Osteoblast (primary cell): Measurements from ENCODE around the gene BICRA. TPM values are rescaled to one million over a fixed set of nuclear protein-coding genes. Genes with fewer than 3 reads are reported as not detected.

Source experiments
- DNase-seq: peaks from one replicate; pipeline ENCODE4 v3.0.0; 2011; ENCODE audit warnings: low spot score, mixed read lengths; ENCODE audit not compliant: insufficient read length; ENCODE audit errors: missing footprints
- H2AFZ ChIP-seq: 2 replicates; pipeline ENCODE4 v1.6.0; 2011; ENCODE audit warnings: mild to moderate bottlenecking, low read length
- H3K27ac ChIP-seq: 2 replicates; pipeline ENCODE4 v1.5.1; 2011; ENCODE audit warnings: mild to moderate bottlenecking, low read depth, low read length, moderate library complexity
- H3K27me3 ChIP-seq: 2 replicates; pipeline ENCODE4 v1.6.0; 2012; ENCODE audit warnings: mild to moderate bottlenecking, control low read depth, inconsistent platforms, low read length, moderate library complexity; ENCODE audit not compliant: insufficient read depth
- H3K36me3 ChIP-seq: 2 replicates; pipeline ENCODE4 v1.5.1; 2011; ENCODE audit warnings: mild to moderate bottlenecking, low read length, control low read depth, moderate library complexity; ENCODE audit not compliant: insufficient read depth
- H3K4me1 ChIP-seq: 2 replicates; pipeline ENCODE4 v1.5.1; 2011; ENCODE audit warnings: mild to moderate bottlenecking, low read length, control low read depth, moderate library complexity; ENCODE audit not compliant: insufficient read depth
- H3K4me2 ChIP-seq: 2 replicates; pipeline ENCODE4 v1.6.0; 2011; ENCODE audit warnings: mild to moderate bottlenecking, low read length; ENCODE audit not compliant: insufficient read depth
- H3K4me3 ChIP-seq: fragments of 200-600 bp; sonication (generic); 3 replicates; pipeline ENCODE4 v1.5.1; 2012; ENCODE audit warnings: mild to moderate bottlenecking, low read length, inconsistent platforms; ENCODE audit not compliant: insufficient read depth
- H3K79me2 ChIP-seq: 2 replicates; pipeline ENCODE4 v1.6.0; 2012; ENCODE audit warnings: mild to moderate bottlenecking, low read length, control low read depth, inconsistent platforms; ENCODE audit not compliant: insufficient read depth
- H3K9me3 ChIP-seq: 2 replicates; pipeline ENCODE4 v1.5.1; 2011; ENCODE audit warnings: low read depth, low read length, control low read depth
- H4K20me1 ChIP-seq: 2 replicates; pipeline ENCODE4 v1.6.0; 2012; ENCODE audit warnings: mild to moderate bottlenecking, low read length, control low read depth; ENCODE audit not compliant: insufficient read depth
- total RNA-seq: library from RNA; depleted of rRNA; stranded (reverse); fragments of >200 nt; gene quantifications from 2 replicates; pipeline ENCODE4 v1.2.3, GENCODE V29; 2012
- TF ChIP-seq, protein P1 (sequence below): IDR thresholded peaks from 2 replicates; pipeline ENCODE4 v1.5.1; 2011; ENCODE audit warnings: mild to moderate bottlenecking, low read depth, low read length, moderate library complexity; ENCODE audit errors: extremely low read depth

Gene BICRA
- total RNA-seq, 1 donor = 4.7 TPM

DNA sequence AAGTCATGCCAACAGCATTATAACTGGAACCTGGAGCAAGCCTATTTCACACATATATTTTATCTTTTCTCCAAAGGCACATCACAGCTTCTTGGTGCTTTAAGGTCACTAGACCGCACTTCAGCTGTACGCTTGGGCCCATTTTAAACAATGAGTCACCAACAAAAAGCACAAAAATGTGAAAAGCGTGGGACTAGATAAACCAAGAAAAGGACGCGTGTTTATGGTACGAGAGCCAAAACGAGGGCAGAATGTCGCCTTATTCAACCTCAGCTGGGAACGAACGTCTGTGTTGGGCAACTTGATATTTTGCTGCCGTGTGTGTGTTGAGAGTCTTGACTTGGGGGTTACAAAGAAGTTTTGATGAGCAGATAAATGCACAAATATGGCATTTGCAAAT is 95.1 kb downstream of the BICRA start:
- peaks cover 2% of the 10 kb centered on the region for H4K20me1 ChIP-seq
- no peak overlapping the region for H2AFZ ChIP-seq
- no peak overlapping the region for H3K4me2 ChIP-seq
- peak overlapping the region; percentile 45 for H3K27ac ChIP-seq
- peak; percentile 89 for DNase-seq
- H3K9me3 ChIP-seq = no peaks in the 10 kb centered on the region
- H3K36me3 ChIP-seq = peaks cover 21% of the 10 kb centered on the region
- H3K79me2 ChIP-seq = no peaks in the 10 kb centered on the region
- H3K27me3 ChIP-seq = no peaks in the 10 kb centered on the region
- H3K4me1 ChIP-seq = no peaks in the 10 kb centered on the region
- H3K4me3 ChIP-seq = no peak overlapping the region
- TF ChIP-seq, protein P1, sequence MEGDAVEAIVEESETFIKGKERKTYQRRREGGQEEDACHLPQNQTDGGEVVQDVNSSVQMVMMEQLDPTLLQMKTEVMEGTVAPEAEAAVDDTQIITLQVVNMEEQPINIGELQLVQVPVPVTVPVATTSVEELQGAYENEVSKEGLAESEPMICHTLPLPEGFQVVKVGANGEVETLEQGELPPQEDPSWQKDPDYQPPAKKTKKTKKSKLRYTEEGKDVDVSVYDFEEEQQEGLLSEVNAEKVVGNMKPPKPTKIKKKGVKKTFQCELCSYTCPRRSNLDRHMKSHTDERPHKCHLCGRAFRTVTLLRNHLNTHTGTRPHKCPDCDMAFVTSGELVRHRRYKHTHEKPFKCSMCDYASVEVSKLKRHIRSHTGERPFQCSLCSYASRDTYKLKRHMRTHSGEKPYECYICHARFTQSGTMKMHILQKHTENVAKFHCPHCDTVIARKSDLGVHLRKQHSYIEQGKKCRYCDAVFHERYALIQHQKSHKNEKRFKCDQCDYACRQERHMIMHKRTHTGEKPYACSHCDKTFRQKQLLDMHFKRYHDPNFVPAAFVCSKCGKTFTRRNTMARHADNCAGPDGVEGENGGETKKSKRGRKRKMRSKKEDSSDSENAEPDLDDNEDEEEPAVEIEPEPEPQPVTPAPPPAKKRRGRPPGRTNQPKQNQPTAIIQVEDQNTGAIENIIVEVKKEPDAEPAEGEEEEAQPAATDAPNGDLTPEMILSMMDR = no peak

DNA sequence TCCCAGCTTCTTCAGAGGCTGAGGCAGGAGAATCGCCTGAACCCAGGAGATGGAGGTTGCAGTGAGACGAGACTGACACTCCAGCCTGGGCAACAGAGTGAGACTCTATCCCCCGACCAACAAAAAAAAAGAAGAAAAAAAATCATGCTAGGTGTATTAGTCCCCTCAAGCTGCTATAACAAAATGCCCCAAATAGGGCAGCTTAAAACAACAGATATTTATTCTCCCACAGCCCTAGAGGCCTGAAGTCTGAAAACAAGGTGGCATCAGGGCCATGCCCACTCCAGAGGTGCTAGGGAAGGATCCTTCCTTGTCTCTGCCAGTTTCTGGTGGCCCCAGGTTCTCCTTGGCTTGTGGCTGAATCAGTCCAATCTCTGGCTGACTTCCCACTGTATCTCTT is 95.7 kb downstream of the BICRA start:
- Histone ChIP-seq H3K36me3 (peaks cover 15% of the 10 kb centered on the region), H3K4me2 (no peak overlapping the region), H3K27ac (no peak overlapping the region), H4K20me1 (no peaks in the 10 kb centered on the region), H2AFZ (no peak overlapping the region), H3K79me2 (no peaks in the 10 kb centered on the region), H3K4me3 (no peak overlapping the region), H3K4me1 (no peaks in the 10 kb centered on the region), H3K9me3 (no peaks in the 10 kb centered on the region), H3K27me3 (no peaks in the 10 kb centered on the region)
- DNase-seq = peak; percentile 37
- TF ChIP-seq, protein P1 = no peak

DNA sequence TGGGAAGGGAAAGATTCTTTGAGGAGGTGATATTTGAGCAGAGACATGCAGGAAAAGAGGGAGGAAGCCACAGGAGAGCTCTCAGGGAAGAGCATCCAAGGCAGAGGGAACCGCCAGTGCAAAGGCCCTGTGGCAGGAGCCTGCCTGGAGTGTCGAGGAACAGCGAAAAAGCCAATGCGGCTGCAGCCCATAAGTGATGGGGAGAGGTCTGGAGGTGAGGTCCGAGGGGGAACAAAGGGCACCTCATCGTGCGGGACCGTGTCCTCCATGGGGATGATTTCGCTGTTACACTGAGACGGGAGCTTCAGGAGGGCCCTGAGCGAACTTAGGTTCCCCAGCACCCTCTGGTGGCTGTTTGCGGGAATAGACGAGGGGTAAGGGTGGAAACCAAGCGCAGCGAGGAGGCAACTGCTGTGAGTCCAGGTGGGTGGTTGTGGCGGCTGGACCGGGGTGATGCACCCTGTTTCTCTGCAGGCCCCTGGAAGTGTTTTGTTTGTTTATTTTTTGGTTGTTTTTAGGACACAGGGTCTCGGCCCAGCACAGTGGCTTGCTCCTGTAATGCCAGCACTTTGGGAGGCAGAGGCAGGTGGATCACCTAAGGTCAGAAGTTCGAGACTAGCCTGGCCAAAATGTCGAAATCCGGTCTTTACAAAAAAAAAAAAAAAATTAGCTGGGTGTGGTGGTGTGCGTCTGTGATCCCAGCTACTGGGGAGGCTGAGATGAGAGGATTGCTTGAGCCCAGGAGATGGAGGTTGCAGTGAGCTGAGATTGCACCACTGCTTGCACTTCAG is 98.4 kb downstream of the BICRA start:
- no peaks in the 10 kb centered on the region for H3K4me1 ChIP-seq
- H3K4me3 ChIP-seq = no peak overlapping the region
- H3K27me3 ChIP-seq = no peaks in the 10 kb centered on the region
- no peak overlapping the region for H3K4me2 ChIP-seq
- H3K79me2 ChIP-seq = no peaks in the 10 kb centered on the region
- no peaks in the 10 kb centered on the region for H3K9me3 ChIP-seq
- no peak overlapping the region for H2AFZ ChIP-seq
- peaks cover 6% of the 10 kb centered on the region for H3K36me3 ChIP-seq
- DNase-seq = peak; percentile 96
- H4K20me1 ChIP-seq = no peaks in the 10 kb centered on the region
- TF ChIP-seq, protein P1 = peak; percentile 81
- H3K27ac ChIP-seq = no peak overlapping the region

DNA sequence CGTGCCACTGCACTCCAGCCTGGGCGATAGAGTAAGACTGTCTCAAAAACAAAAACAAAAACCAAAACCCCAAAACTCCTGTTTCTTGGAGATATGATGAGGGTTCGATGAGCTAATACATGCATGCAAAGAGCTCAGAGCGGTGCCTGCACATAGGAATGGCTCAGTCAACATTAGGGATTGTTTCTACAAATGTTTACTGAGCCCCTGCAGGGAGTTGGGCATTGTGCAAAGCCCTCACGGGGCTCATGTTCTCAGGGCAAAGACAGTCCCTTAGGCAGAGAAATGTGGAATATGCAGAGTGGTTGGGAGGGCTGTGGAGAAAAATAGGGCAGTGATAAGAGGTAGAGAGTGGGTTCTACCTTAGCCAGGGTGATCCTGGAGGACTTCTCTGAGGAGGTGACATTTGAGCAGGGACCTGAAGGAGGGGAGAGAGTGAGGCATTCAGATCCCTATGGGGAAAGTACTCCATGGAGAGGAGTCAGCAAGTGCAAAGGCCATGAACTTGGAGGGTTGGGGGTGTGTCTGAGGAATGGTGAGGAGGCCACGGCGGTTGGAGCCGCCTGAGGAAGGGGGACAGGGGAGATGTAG is 102.8 kb downstream of the BICRA start:
- DNase-seq = no peak
- no peak overlapping the region for H2AFZ ChIP-seq
- TF ChIP-seq, protein P1 = no peak
- peaks cover 15% of the 10 kb centered on the region for H4K20me1 ChIP-seq
- no peak overlapping the region for H3K4me3 ChIP-seq
- no peaks in the 10 kb centered on the region for H3K27me3 ChIP-seq
- no peak overlapping the region for H3K4me2 ChIP-seq
- H3K79me2 ChIP-seq = peaks cover 38% of the 10 kb centered on the region
- H3K27ac ChIP-seq = no peak overlapping the region
- peaks cover 9% of the 10 kb centered on the region for H3K4me1 ChIP-seq
- H3K36me3 ChIP-seq = peaks cover 12% of the 10 kb centered on the region
- no peaks in the 10 kb centered on the region for H3K9me3 ChIP-seq
